HepG2 (cell line): ENCODE data around the gene MAP2K5. TPM values are rescaled to one million over a fixed set of nuclear protein-coding genes. Genes with fewer than 3 reads are reported as not detected.

ENCODE experiments used
- ATAC-seq: fragments of 200-7000 bp; cut with Tn5 transposase; 3 replicates; pipeline ENCODE4 v1.9.1; 2020; ENCODE audit warnings: mild to moderate bottlenecking, moderate library complexity
- BruUV-seq: library from RNA; stranded (reverse); fragments of 400-500 nt; replicated peaks from 2 replicates; lab custom pipeline; 2021; lab: Mats Ljungman, UMichigan
- CTCF ChIA-PET: fragments of 300-600 bp; formaldehyde crosslinking; extraction: SDS; loops from one replicate; lab custom pipeline; 2021; ENCODE audit warnings: low total read pairs, inconsistent platforms, low intra/inter-chr PET ratio; lab: Yijun Ruan, JAX
- POLR2A ChIA-PET: fragments of 350-600 bp; sonication (Branson Sonifier 250); formaldehyde crosslinking; loops from one replicate; lab custom pipeline; 2020; ENCODE audit warnings: antibody characterized with exemption, inconsistent platforms; lab: Yijun Ruan, JAX
- DNase-seq: peaks from one replicate; pipeline ENCODE4 v3.0.0-alpha.2; 2015; ENCODE audit warnings: low spot score
- FAIRE-seq: peaks from 3 replicates; lab custom pipeline; 2011; peaks lifted over from hg19 to GRCh38; lab: Jason Lieb, UNC
- H2AFZ ChIP-seq: one replicate; pipeline ENCODE4 v1.6.1; 2011; ENCODE audit warnings: low read length, inconsistent platforms
- H3K27ac ChIP-seq: fragments of 300-600 bp; 3 replicates; pipeline ENCODE4 v1.8.0; 2011; ENCODE audit warnings: mixed run types, mild to moderate bottlenecking, mixed read lengths, low read length, inconsistent platforms; ENCODE audit not compliant: insufficient read depth; ENCODE audit errors: extremely low read length
- H3K27me3 ChIP-seq, 2 experiments: fragments of 200-600 bp in 1 of 2; 2 replicates in 1 of 2; 3 replicates in 1 of 2; pipeline versions ENCODE4 v1.6.0 to v1.8.0; 2011; ENCODE audit warnings: low read length in 2 of 2, mild to moderate bottlenecking in 2 of 2, moderate library complexity in 2 of 2, inconsistent platforms in 1 of 2; ENCODE audit not compliant: insufficient read depth in 2 of 2, control insufficient read depth in 1 of 2
- H3K36me3 ChIP-seq, 2 experiments: fragments of 200-600 bp in 1 of 2; replicated peaks in 1 of 2; 2 replicates in 1 of 2; 3 replicates in 1 of 2; pipeline versions ENCODE4 v1.5.1 to v1.8.0; 2011; ENCODE audit warnings: low read length in 2 of 2, inconsistent platforms in 1 of 2; ENCODE audit not compliant: insufficient read depth in 2 of 2, control insufficient read depth in 1 of 2
- H3K4me1 ChIP-seq: 2 replicates; pipeline ENCODE4 v1.5.1; 2012; ENCODE audit warnings: low read length, inconsistent platforms; ENCODE audit not compliant: insufficient read depth
- H3K4me2 ChIP-seq: 2 replicates; pipeline ENCODE4 v1.6.0; 2011; ENCODE audit warnings: low read depth, low read length, inconsistent platforms
- H3K4me3 ChIP-seq, 3 experiments: fragments of 200-600 bp in 1 of 3; sonication (generic), shearing (Covaris generic) in 1 of 3; replicated peaks in 1 of 3; 2 replicates each; pipeline ENCODE4 v1.5.1; 2011 to 2016; ENCODE audit warnings: low read length in 3 of 3, inconsistent platforms in 2 of 3, low read depth in 2 of 3, mild to moderate bottlenecking in 2 of 3, control low read depth in 1 of 3, mixed read lengths in 1 of 3; ENCODE audit not compliant: insufficient read depth in 1 of 3
- H3K79me2 ChIP-seq: one replicate; pipeline ENCODE4 v1.6.1; 2011; ENCODE audit warnings: low read length, inconsistent platforms; ENCODE audit not compliant: insufficient read depth
- H3K9ac ChIP-seq: 2 replicates; pipeline ENCODE4 v1.6.0; 2011; ENCODE audit warnings: mild to moderate bottlenecking, low read depth, low read length, inconsistent platforms; ENCODE audit not compliant: insufficient read depth
- H3K9me3 ChIP-seq: 2 replicates; pipeline ENCODE4 v1.5.1; 2012; ENCODE audit warnings: mild to moderate bottlenecking, low read length
- H4K20me1 ChIP-seq: 2 replicates; pipeline ENCODE4 v1.6.0; 2011; ENCODE audit warnings: inconsistent platforms, mild to moderate bottlenecking, low read length, moderate library complexity; ENCODE audit not compliant: insufficient read depth
- KDM1A ChIP-seq: IDR thresholded peaks from 2 replicates; pipeline ENCODE4 v1.6.1; 2016; ENCODE audit warnings: missing compliant biosample characterization
- PCBP2 ChIP-seq: fragments of 200-400 bp; formaldehyde crosslinking; optimal IDR thresholded peaks from 2 replicates; pipeline ENCODE3; 2018; ENCODE audit warnings: low read length, low read depth; ENCODE audit not compliant: poor library complexity, severe bottlenecking
- THAP11 ChIP-seq: IDR thresholded peaks from 2 replicates; pipeline ENCODE4 v1.6.1; 2016; ENCODE audit warnings: missing biosample characterization, missing genetic modification reagents
- ZKSCAN1 ChIP-seq: fragments of 150-350 bp; IDR thresholded peaks from 2 replicates; pipeline ENCODE4 v1.6.1; 2014; ENCODE audit warnings: low read length
- ZNF354B ChIP-seq: sonication (generic); formaldehyde crosslinking; IDR thresholded peaks from 2 replicates; pipeline ENCODE4 v1.8.0; 2022; ENCODE audit warnings: mild to moderate bottlenecking, missing genetic modification reagents
- ZNF773 ChIP-seq: sonication (generic); formaldehyde crosslinking; IDR thresholded peaks from 2 replicates; pipeline ENCODE4 v1.4.0; 2020; ENCODE audit warnings: missing genetic modification reagents, borderline replicate concordance
- WGBS: methylation state at CpG from one replicate; pipeline ENCODE4 v1.1.6; 2017; ENCODE audit warnings: low lambda C conversion rate; 5-methylcytosine and 5-hydroxymethylcytosine counted together
- in situ Hi-C: cut with HindIII; loops from 2 replicates; pipeline ENCODE4 v1.10.0; 2017; ENCODE audit warnings: low pct_unique_long_range_greater_than_20kb; ENCODE audit not compliant: extremely low pct_ligation_motif_present
- intact Hi-C: fragments of 100-400 bp; cut with micrococcal nuclease; formaldehyde crosslinking; loops from one replicate; pipeline ENCODE4 v1.10.0; 2022; ENCODE audit not compliant: unreplicated experiment
- polyA plus RNA-seq, 8 experiments: library from polyadenylated mRNA; depleted of rRNA in 3 of 8; stranded (reverse) in 7 of 8; unstranded in 1 of 8; fragments of >200 nt; fragmentation: Illumina TruSeq in 4 of 8; extraction: Trizol in 4 of 8; gene quantifications; 2 replicates each; pipeline versions ENCODE4 v1.2.1 to v1.2.3, GENCODE V29; 2011 to 2016; ENCODE audit warnings: low read depth in 4 of 8, missing spikeins in 1 of 8, mixed read lengths in 1 of 8; ENCODE audit not compliant: insufficient read depth in 1 of 8
- total RNA-seq, 5 experiments: library from RNA; depleted of rRNA; stranded (reverse); fragments of >200 nt; fragmentation: Illumina TruSeq; extraction: Trizol; gene quantifications; 2 replicates each; pipeline ENCODE4 v1.2.3, GENCODE V29; 2016; ENCODE audit warnings: low read depth in 1 of 5
- TF ChIP-seq, protein P1 (sequence below): IDR thresholded peaks from 2 replicates; pipeline ENCODE4 v1.4.0; 2020; ENCODE audit warnings: mild to moderate bottlenecking, missing genetic modification reagents

MAP2K5 gene
- total and polyA plus RNA-seq, 2 of the 13 experiments (the other 11 are each of a cell fraction or from before 2014, with no cell fraction given) = 4.0 to 4.3 TPM

DNA sequence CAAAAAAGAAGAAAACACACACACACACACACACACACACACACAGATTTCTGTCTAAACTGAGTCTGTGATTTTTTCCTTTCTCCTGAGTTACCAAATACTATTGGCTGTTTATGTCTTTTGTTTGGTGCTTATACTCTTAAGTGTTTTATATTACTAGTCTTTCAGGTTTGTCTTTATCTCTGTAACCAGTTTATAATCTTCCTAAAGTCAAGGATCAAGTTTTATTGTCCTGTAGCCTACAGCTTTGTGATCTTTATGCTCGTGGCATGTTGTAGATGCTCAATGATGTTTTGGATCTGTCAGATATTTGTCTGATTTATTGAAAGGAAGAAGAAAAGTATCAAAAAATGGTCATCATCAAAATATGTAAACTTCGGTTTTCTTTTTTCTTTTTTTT is 4.6 kb downstream of the MAP2K5 start:
- Histone ChIP-seq H3K9me3 (no peaks in the 10 kb centered on the region), H3K36me3 (peaks cover 2 to 12% of the 10 kb centered on the region in 2 experiments; a peak in 4 of 5 replicates), H3K27ac (no peak overlapping the region), H3K9ac (no peak overlapping the region), H3K79me2 (no peaks in the 10 kb centered on the region), H4K20me1 (no peaks in the 10 kb centered on the region), H2AFZ (no peak overlapping the region)
- WGBS = 89% methylated on average over 2 of the region's 2 CpGs
- POLR2A ChIA-PET = no interaction called here
- intact Hi-C loops = no loop called here
- FAIRE-seq (no peak), ATAC-seq (no peak), DNase-seq (no peak)
- CTCF ChIA-PET = no interaction called here
- TF ChIP-seq, protein P1, sequence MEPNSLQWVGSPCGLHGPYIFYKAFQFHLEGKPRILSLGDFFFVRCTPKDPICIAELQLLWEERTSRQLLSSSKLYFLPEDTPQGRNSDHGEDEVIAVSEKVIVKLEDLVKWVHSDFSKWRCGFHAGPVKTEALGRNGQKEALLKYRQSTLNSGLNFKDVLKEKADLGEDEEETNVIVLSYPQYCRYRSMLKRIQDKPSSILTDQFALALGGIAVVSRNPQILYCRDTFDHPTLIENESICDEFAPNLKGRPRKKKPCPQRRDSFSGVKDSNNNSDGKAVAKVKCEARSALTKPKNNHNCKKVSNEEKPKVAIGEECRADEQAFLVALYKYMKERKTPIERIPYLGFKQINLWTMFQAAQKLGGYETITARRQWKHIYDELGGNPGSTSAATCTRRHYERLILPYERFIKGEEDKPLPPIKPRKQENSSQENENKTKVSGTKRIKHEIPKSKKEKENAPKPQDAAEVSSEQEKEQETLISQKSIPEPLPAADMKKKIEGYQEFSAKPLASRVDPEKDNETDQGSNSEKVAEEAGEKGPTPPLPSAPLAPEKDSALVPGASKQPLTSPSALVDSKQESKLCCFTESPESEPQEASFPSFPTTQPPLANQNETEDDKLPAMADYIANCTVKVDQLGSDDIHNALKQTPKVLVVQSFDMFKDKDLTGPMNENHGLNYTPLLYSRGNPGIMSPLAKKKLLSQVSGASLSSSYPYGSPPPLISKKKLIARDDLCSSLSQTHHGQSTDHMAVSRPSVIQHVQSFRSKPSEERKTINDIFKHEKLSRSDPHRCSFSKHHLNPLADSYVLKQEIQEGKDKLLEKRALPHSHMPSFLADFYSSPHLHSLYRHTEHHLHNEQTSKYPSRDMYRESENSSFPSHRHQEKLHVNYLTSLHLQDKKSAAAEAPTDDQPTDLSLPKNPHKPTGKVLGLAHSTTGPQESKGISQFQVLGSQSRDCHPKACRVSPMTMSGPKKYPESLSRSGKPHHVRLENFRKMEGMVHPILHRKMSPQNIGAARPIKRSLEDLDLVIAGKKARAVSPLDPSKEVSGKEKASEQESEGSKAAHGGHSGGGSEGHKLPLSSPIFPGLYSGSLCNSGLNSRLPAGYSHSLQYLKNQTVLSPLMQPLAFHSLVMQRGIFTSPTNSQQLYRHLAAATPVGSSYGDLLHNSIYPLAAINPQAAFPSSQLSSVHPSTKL (CRISPR knock-in tag) = no peak
- TF ChIP-seq THAP11 (CRISPR knock-in tag) (no peak), ZNF354B (CRISPR knock-in tag) (no peak), KDM1A (CRISPR knock-in tag) (no peak), ZKSCAN1 (no peak), PCBP2 (no peak), ZNF773 (CRISPR knock-in tag) (no peak)
- TF ChIP-seq, all 625 proteins: peak for 0
- no TSS peak for BruUV-seq
- Histone ChIP-seq H3K4me3 (no peak overlapping the region), H3K4me2 (no peak overlapping the region), H3K27me3 (no peaks in the 10 kb centered on the region; a peak in 1 of 5 replicates), H3K4me1 (peaks cover 24% of the 10 kb centered on the region)
- in situ Hi-C loops = no loop called here
